T-helper 1 cell (primary cell): ENCODE measurements around the gene TGFBR2.
"Not testable (repeated sequence)": the region's sequence is repeated elsewhere in the genome, so short reads cannot be mapped to it uniquely, and the experiment has no call there.

Source experiments
- DNase-seq, 5 donors: peaks; one replicate each; pipeline ENCODE4 v3.0.0-alpha.2; 2012 to 2020

TGFBR2 gene

DNA sequence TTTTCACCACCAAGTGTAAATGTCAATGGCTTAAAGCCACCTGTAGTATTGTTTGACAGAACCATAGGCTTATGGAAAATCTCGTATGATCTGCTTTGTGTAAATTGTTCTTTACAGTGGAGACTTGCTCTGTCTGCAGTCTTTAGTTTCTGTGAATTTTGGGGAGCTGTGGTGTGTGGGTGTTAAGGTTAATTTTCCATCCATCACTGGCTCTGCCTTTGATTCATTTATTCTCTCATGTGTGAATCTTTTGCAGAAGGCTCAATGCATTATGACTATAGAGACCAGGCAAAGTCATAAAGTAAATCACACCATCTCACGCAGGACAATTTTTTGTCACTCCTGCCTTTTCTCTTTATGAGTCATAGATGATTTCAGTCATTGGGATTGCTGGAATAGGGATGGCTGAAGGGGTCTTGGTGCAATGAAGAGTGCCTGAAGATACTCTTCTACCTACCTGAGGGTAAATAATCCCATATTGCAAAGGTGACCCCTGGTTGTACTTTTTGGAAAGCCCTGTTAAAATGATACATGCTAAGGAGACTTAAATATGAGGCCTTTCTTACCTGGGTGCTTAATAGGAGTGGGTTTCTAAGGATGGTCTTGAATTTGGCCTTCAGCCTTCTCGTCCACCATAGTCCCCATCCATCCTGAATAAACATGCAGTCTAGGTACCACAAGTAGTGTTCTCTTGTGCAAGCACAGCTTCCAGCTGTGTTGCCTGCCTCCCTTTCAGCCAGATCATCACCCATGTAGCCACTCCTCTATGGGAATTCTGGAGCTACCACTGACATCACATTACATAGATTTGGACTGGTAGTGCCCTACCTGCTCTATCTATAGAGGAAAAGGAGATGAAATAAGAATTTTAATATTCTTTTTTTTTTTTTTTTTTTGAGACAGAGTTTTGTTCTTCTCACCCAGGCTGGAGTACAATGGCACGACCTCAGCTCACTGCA is 14.3 kb downstream of the TGFBR2 start:
- peak in 1 of 5 donors; percentile 78 for DNase-seq

- no peak for DNase-seq
Observed at GRCh38 chr3:30621576-30621975, 15.2 kb downstream of the TGFBR2 start.

DNA sequence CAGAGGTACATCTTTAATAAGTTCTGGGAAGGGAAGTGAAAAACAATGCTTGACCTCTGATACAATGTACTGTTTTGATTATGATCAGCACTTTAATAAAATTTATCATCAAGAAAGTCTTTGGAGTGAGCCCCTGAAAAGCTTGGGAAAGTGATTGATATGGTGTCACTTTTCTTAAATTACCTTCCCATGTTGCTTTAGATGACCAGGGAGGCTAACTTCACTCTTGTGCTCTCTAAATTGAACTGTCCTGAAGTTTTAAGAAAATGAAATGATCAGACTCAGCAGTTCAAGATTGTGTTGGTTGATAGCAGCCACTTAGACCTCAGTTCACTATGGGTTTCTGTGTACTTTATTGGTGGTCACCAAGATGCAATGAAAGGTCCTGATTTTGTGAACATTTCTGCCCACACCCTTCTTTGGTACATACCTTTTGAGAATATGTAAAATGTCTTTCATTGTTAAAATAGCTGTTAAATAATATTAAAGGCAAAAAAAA is 15.7 kb downstream of the TGFBR2 start:
- no peak for DNase-seq

- DNase-seq, result no peak
Observed at GRCh38 chr3:30622790-30623189, 16.4 kb downstream of the TGFBR2 start.

DNA sequence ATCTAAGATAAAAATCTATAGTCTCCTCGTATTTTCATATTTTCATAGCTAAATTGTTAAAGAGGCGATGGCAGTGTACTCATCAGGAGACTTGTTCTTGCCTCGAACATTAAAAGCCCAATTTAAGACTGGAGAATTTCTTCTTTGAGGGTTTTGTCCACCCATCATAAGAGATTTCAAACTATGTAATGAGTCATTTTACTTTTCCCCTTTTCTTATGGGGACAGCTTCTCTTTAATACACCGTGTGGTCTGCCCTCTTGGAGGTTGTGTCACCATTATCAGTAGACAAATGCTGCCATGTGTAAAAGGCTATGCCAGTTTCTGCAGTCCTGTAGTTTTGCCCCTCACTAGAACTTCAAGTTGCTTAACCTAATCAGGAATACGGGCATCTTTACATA is 16.9 kb downstream of the TGFBR2 start:
- no peak for DNase-seq

DNA sequence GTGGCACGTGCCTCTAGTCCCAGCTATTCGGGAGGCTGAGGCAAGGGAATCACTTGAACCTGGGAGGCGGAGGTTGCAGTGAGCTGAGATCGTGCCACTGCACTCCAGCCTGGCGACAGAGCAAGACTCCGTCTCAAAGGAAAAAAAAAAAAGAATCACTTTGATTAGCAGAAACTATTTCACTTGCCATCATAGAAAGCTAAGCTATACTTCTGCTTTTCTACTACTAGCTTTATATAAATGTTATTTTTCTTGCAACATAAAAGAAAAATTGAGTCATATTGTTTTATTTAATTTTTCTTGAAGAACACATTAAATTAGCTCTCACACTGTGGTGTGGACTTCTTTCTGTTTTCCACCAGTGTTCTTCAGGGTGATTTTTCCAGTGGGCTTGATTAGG is 18.1 kb downstream of the TGFBR2 start:
- not testable (repeated sequence) for DNase-seq

GRCh38 chr3:30625541-30626438 is 19.4 kb downstream of the TGFBR2 start:
- no peak for DNase-seq

DNA sequence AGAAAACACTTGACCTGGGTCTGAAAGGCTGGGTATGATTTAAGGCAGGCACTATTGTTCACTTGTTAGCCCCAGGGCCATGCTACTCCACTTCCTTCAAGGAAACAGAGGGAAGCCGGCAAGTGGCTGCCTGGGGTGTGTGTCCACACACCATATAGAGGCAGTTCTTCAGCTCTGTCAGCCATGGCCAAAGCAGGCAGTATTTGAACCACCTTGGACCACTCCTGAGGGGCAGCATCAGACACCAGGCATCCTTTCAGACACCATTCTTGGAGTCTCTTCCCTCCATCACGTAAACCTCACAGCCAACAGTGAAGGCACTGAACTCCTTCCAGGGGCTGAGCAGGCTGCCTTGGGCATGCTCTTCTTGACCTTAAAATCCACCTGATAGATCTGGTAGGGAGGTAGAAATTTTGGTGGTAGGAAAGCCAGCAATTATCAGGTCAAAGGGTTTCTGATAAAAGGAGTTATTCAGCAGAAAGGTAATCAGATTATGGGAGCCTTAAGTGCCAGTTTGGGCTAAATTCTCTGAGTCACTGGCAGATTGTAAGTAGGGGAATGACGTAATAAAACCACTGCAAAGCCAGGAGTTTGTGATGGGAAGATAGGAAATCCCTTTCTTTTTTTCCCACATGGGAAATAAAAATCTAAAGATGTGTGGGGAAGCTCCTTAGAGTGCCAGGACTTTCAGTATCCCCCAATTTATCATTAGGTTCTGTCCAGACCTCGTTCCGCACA is 20.2 kb downstream of the TGFBR2 start:
- DNase-seq, result no peak

DNA sequence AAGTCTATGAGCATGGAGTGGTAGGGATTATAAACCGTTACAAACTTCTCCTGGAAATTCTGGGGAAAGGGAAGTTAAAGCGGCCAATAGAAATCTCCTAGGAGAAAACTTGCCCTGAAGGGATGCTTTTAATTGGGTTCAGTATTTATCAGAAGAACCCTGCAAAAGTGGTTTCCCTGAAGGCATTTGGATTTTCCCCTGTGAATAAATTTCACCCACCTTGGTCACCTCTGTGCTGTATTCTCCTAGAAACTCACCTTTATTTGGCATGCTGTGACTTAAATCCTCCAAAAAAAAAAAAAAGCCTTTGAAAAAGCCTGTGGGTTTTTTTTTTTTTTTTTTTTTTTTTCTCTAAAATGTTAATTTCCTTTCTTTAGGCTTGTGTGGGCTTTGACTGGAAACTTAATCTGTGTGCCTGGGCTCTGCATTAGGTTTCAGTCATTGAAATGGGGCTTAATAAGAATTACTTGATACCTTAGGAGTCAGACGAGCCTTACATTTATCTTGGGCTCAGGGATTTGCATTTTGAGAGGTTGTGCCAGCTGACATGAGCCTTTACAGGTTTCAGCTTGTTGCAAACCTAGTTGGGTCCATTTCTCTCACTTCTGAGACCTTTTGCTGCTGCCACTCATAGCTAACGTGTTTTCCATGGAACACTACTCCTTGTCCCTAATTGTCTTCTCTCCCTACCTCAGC is 22.0 kb downstream of the TGFBR2 start:
- no peak for DNase-seq

DNA sequence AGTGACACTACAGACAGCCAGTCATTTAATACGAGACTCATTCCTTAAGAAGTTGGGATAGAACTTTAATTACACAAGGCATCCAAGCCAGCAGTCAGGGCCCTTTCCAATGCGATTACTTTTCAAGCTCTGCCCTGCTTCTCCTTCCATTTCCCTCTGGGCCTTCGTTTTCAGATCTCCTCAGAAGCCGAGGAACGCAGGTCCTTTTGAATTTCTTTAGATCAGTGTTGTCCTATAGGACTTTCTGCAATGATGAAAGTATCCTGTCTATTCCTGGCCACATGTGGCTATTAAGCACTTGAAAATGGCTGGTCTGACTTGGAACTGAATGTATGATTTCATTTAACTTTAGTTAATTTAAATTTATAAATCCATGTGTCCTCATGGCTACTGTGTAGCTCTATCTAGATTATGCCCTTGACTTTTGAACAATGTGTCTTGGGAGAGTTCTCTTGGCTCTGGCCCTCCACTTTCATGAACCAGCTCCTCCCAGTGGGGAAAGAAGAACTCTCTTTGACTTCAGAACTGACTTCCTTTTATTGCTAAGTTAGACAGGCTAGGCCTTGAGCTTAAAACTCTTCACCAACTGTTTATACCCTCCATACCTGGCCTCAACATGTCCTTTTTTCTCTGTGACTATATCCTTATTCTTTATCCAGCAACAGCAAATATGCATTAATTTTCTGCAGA is 22.6 kb downstream of the TGFBR2 start:
- peak in 1 of 5 donors; percentile 66 for DNase-seq

DNA sequence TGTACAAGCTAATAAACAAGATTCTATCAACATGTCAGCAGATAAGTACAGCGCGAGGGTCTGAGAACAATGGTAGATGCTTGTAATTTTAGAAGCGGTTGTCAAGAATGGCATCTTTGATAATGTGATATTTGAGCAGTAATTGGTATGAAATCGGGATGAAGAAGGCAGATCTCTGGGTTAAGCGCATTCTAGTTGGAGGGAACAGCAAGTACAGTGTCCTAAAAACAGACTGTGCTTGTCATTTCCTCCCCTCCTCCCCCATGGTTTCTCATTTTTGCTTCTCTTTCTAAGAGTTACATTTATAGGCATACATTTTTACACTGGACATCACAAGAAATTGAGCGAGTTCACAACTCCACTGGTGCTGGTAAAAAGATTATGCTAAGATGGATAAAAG is 23.3 kb downstream of the TGFBR2 start:
- no peak for DNase-seq

GRCh38 chr3:30630238-30631030 is 24.0 kb downstream of the TGFBR2 start:
- no peak for DNase-seq

DNA sequence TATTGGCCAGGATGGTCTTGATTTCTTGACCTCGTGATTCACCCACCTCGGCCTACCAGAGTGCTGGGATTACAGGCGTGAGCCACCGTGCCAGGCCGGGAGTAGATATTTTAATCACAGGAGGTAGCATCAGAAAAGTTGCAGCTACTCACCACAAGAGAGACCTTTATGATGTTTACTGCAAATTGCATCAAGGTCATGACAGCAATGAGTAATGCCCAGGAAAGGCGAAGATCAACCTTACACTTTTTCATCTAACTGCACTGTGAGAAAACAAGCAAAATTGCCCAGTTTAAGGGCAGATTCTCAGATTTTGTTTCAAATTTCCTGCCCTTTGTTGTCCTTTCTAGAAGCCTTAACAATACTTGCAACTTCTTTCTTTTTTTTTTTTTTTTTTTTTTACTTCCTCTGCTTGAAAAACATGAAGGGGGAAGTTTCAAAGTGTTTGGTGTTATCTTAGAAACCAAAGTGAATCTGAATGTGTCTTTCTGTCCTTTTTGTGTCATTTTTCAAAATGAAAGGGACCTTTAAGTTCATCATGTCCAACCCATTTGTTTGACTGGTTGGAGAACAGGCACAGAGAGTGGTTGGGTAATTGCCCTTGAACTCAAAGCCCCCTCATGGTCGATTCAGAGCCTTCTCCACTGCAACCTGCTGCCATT is 25.0 kb downstream of the TGFBR2 start:
- peak in 4 of 5 donors; percentile 15 to 90 (median 32) for DNase-seq

GRCh38 chr3:30632065-30632464 is 25.7 kb downstream of the TGFBR2 start:
- no peak for DNase-seq

DNA sequence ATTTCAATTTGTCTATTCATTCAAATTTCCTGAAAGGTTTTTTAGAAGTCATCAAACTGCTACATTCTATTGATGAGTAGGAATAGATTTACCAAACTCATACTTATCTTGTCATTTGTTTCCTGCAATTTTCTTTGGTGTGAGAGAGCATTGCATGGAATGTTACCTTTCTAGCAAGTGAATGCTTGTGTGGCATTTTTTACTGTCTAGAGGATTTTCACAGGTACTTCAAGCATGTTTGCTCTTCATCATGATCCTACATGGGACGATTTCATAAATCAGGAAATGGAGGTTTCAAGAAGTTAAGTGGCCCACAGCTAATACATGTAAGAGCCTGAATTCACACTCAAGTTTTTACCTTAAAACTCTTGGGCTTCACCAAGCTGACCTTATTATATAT is 26.1 kb downstream of the TGFBR2 start:
- DNase-seq, result no peak

DNA sequence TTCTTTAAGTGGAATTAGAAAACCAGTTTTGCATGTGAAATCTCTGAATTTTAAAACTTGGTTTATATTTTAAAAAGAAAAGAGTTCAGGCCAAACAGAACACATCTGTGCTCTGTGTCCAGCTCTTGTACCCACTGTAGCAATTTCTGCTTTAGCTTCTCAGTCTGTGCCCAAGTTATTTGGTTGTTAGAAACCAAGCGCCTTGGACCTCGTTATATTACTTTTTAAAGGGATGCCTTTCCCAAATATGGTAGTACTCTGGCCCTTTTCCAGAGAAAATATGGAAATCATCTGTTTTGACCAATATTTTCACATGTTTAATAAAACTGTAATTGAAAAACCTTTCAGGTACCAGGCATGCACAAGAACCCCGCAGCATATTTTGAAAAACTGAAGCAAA is 27.3 kb downstream of the TGFBR2 start:
- no peak for DNase-seq

GRCh38 chr3:30634761-30635735 is 28.6 kb downstream of the TGFBR2 start:
- no peak for DNase-seq
